ENCODE results near the gene ART1. TPM values are rescaled to one million over a fixed set of nuclear protein-coding genes. Genes with fewer than 3 reads are reported as not detected.

Gene ART1
- total and polyA plus RNA-seq, 12 donors = 0.03 to 2.8 (median 1.2) TPM; not detected in 3

GRCh38 chr11:3626250-3626960 is 18.5 kb upstream of the ART1 start:
- Histone ChIP-seq H3K4me1 (peaks cover 0 to 10% (median 0%) of the 10 kb centered on the region in 9 donors), H3K9me3 (no peaks in the 10 kb centered on the region), H3K27ac (no peak overlapping the region), H3K36me3 (no peaks in the 10 kb centered on the region), H3K27me3 (no peaks in the 10 kb centered on the region), H3K4me3 (peak overlapping the region in 3 of 10 donors; percentile 11 to 41 (median 13))
- DNase-seq (peak; percentile 55 to 57), ATAC-seq (peak in 6 of 8 donors; percentile 25 to 51 (median 46))
- intact Hi-C loops (cut with DNase I) = no loop called here
- TF ChIP-seq CTCF (IDR thresholded peaks at IDR 0.05) = no peak
- 81 to 86% methylated on average over 23 of the region's 23 CpGs for WGBS, 2 donors

GRCh38 chr11:3627291-3627690 is 17.6 kb upstream of the ART1 start:
- intact Hi-C loops (cut with DNase I) = no loop called here
- Histone ChIP-seq H3K9me3 (no peaks in the 10 kb centered on the region), H3K4me1 (peaks cover 0 to 17% (median 4%) of the 10 kb centered on the region in 9 donors), H3K36me3 (no peaks in the 10 kb centered on the region), H3K4me3 (no peak overlapping the region), H3K27ac (no peak overlapping the region), H3K27me3 (no peaks in the 10 kb centered on the region)
- no peak for DNase-seq
- 92 to 96% methylated on average over 1 of the region's 1 CpG for WGBS, 2 donors
- no peak for TF ChIP-seq CTCF (IDR thresholded peaks at IDR 0.05)
- ATAC-seq = peak in 5 of 8 donors; percentile 12 to 70 (median 27)

GRCh38 chr11:3631331-3631730 is 13.6 kb upstream of the ART1 start:
- ATAC-seq = peak in 6 of 8 donors; percentile 24 to 72 (median 48)
- intact Hi-C loops (cut with DNase I) = no loop called here
- TF ChIP-seq CTCF (IDR thresholded peaks at IDR 0.05) = no peak
- Histone ChIP-seq H3K9me3 (no peaks in the 10 kb centered on the region), H3K36me3 (no peaks in the 10 kb centered on the region), H3K27me3 (no peaks in the 10 kb centered on the region), H3K4me1 (peaks cover 0 to 17% (median under 1%) of the 10 kb centered on the region in 9 donors), H3K4me3 (no peak overlapping the region), H3K27ac (peak overlapping the region in 3 of 10 donors; percentile 26 to 67 (median 43))
- 64 to 71% methylated on average over 4 of the region's 4 CpGs for WGBS, 2 donors
- DNase-seq = no peak

- H3K27ac ChIP-seq = peak overlapping the region in 2 of 10 donors; percentile 43 to 67
Observed at GRCh38 chr11:3632070-3632660, 12.8 kb upstream of the ART1 start.

More at GRCh38 chr11:3632070-3632660, 12.8 kb upstream of the ART1 start:
- H3K36me3 ChIP-seq = no peaks in the 10 kb centered on the region
- whole genome bisulfite sequencing, 2 donors = 90 to 94% methylated on average over 5 of the region's 5 CpGs
- H3K9me3 ChIP-seq = no peaks in the 10 kb centered on the region
- H3K4me1 ChIP-seq = peaks cover 0 to 9% (median 0%) of the 10 kb centered on the region in 9 donors
- ATAC-seq (peak in 1 of 8 donors; percentile 15), DNase-seq (no peak)
- intact Hi-C loops (cut with DNase I) = no loop called here
- H3K27me3 ChIP-seq = no peaks in the 10 kb centered on the region
- H3K4me3 ChIP-seq = no peak overlapping the region
- no peak for TF ChIP-seq CTCF (IDR thresholded peaks at IDR 0.05)

All from heart right ventricle (tissue), 16 donors.